ENCODE data around the gene ROPN1B. TPM values are rescaled to one million over a fixed set of nuclear protein-coding genes. Genes with fewer than 3 reads are reported as not detected.
"Not testable (repeated sequence)": the region's sequence is repeated elsewhere in the genome, so short reads cannot be mapped to it uniquely, and the experiment has no call there.

The ROPN1B gene
- total RNA-seq, 4 donors from 2014 or later: 8.6 to 27.6 (median 14.4) TPM

- not testable (repeated sequence) for H3K4me1 ChIP-seq; H3K27me3 ChIP-seq; H3K36me3 ChIP-seq; H3K4me3 ChIP-seq; H3K9me3 ChIP-seq; DNase-seq (ENCODE audit: low spot score in 2 of 2); H3K27ac ChIP-seq
- WGBS: 76% methylated on average over 6 of the region's 17 CpGs
Measured at GRCh38 chr3:125933397-125934173, 35.4 kb upstream of the ROPN1B start.

- H3K9me3 ChIP-seq; H3K4me3 ChIP-seq; DNase-seq (ENCODE audit: low spot score in 2 of 2); H3K27ac ChIP-seq; H3K27me3 ChIP-seq; H3K4me1 ChIP-seq; H3K36me3 ChIP-seq: not testable (repeated sequence)
- 89% methylated on average over 10 of the region's 10 CpGs for WGBS
Measured at GRCh38 chr3:125935252-125935874, 33.6 kb upstream of the ROPN1B start.

GRCh38 chr3:125936210-125936815 is 32.7 kb upstream of the ROPN1B start:
- not testable (repeated sequence) for H3K4me1 ChIP-seq; H3K27ac ChIP-seq; H3K9me3 ChIP-seq; DNase-seq (ENCODE audit: low spot score in 2 of 2); H3K27me3 ChIP-seq; H3K36me3 ChIP-seq
- WGBS: 83% methylated on average over 13 of the region's 13 CpGs
- H3K4me3 ChIP-seq: peak overlapping the region; percentile 16

GRCh38 chr3:125936891-125937290 is 32.1 kb upstream of the ROPN1B start:
- H3K36me3 ChIP-seq; H3K4me1 ChIP-seq; H3K27me3 ChIP-seq; H3K9me3 ChIP-seq; DNase-seq (ENCODE audit: low spot score in 2 of 2); H3K27ac ChIP-seq: not testable (repeated sequence)
- 67% methylated on average over 12 of the region's 13 CpGs for WGBS
- peak overlapping the region; percentile 16 for H3K4me3 ChIP-seq

- WGBS: 77% methylated on average over 2 of the region's 2 CpGs
- H3K9me3 ChIP-seq, H3K4me3 ChIP-seq: not testable (repeated sequence)
Measured at GRCh38 chr3:125947806-125948205, 21.2 kb upstream of the ROPN1B start.

GRCh38 chr3:125948901-125949300 is 20.1 kb upstream of the ROPN1B start:
- not testable (repeated sequence) for H3K36me3 ChIP-seq; H3K4me3 ChIP-seq; DNase-seq (ENCODE audit: low spot score in 2 of 2); H3K27me3 ChIP-seq; H3K4me1 ChIP-seq; H3K27ac ChIP-seq; H3K9me3 ChIP-seq
- WGBS: 28% methylated on average over 3 of the region's 3 CpGs

More at GRCh38 chr3:125947806-125948205, 21.2 kb upstream of the ROPN1B start:
- not testable (repeated sequence) for H3K27ac ChIP-seq; H3K36me3 ChIP-seq; DNase-seq (ENCODE audit: low spot score in 2 of 2); H3K27me3 ChIP-seq; H3K4me1 ChIP-seq

GRCh38 chr3:125951176-125951575 is 17.8 kb upstream of the ROPN1B start:
- H3K27ac ChIP-seq; H3K9me3 ChIP-seq; H3K36me3 ChIP-seq; DNase-seq (ENCODE audit: low spot score in 2 of 2); H3K4me3 ChIP-seq; H3K4me1 ChIP-seq: not testable (repeated sequence)
- peaks cover 11% of the 10 kb centered on the region for H3K27me3 ChIP-seq
- 85% methylated on average over 3 of the region's 3 CpGs for WGBS

GRCh38 chr3:125957020-125957419 is 12.0 kb upstream of the ROPN1B start:
- H3K27me3 ChIP-seq: peaks cover 52% of the 10 kb centered on the region
- DNase-seq (ENCODE audit: low spot score in 2 of 2); H3K36me3 ChIP-seq; H3K4me3 ChIP-seq; H3K4me1 ChIP-seq; H3K27ac ChIP-seq; H3K9me3 ChIP-seq: not testable (repeated sequence)
- WGBS: 91% methylated on average over 4 of the region's 4 CpGs

GRCh38 chr3:125957674-125958510 is 11.1 kb upstream of the ROPN1B start:
- DNase-seq (ENCODE audit: low spot score in 2 of 2): no peak
- H3K9me3 ChIP-seq: no peaks in the 10 kb centered on the region
- no peaks in the 10 kb centered on the region for H3K36me3 ChIP-seq
- peak overlapping the region; percentile 43 for H3K4me3 ChIP-seq
- peaks cover 51% of the 10 kb centered on the region for H3K27me3 ChIP-seq
- WGBS: 13% methylated on average over 8 of the region's 75 CpGs
- H3K4me1 ChIP-seq: peaks cover 6% of the 10 kb centered on the region
- H3K27ac ChIP-seq: no peak overlapping the region
- TF ChIP-seq EP300 (IDR thresholded peaks at IDR 0.05): no peak
- TF ChIP-seq POLR2A (IDR thresholded peaks at IDR 0.05): no peak
- no peak for TF ChIP-seq POLR2AphosphoS5 (IDR thresholded peaks at IDR 0.05)
- TF ChIP-seq CTCF (IDR thresholded peaks at IDR 0.05): no peak

Measured in suprapubic skin (tissue), 4 donors.